Measurements from ENCODE around the gene SAMD8. TPM values are rescaled to one million over a fixed set of nuclear protein-coding genes. Genes with fewer than 3 reads are reported as not detected.

SAMD8 gene
- total RNA-seq, 1 experiment from 2014 or later: 28.1 TPM

DNA sequence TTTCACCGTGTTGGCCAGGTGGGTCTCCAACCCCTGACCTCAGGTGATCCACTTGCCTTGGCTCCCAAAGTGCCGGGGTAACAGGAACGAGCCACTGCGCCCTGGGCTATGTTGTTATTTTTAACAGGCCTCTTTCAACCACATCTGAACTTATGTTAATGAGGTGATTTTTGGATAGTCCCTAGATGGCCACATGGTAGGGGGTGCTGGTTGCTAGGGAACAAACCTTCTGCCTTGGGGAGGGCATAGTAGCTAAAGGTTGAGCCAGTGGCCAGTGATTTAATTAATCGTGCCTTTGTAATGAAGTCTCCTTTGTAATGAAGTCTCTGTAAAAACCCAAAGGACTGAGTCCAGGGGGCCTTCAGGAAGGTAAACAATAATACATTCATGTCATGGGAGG is 115.2 kb downstream of the SAMD8 start:
- H3K4me3 Mint-ChIP-seq (ENCODE audit: unreplicated experiment): peak overlapping the region; percentile 56

DNA sequence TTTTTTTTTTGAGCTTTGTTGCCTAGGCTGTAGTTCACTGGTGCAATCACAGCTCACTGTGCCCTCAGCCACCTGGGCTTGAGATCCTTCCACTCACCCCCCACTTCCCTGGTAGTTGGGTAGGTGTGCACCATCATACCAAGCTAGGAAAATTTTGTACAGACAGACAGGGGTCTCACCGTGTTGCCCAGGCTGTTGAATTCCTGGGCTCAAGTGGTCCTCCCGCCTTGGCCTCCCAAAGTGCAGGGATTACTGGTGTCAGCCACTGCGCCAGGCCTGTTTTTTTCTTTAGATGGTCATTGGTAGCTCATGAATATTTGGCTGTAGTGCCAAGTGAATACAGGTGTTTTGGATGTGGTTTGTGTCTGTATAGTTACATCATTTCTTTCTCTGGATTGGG is 116.8 kb downstream of the SAMD8 start:
- peak overlapping the region; percentile 84 for H3K27ac Mint-ChIP-seq (ENCODE audit: low read depth, unreplicated experiment)
- peaks cover 63% of the 10 kb centered on the region for H3K4me1 Mint-ChIP-seq (ENCODE audit: insufficient read depth, unreplicated experiment)
- peak overlapping the region; percentile 48 for H3K4me3 Mint-ChIP-seq (ENCODE audit: unreplicated experiment)
- H3K36me3 Mint-ChIP-seq (ENCODE audit: insufficient read depth, unreplicated experiment): peaks cover 92% of the 10 kb centered on the region
- BruUV-seq (replicated peaks): no TSS peak
- no peak for TF ChIP-seq CTCF (IDR thresholded peaks at IDR 0.05; ENCODE audit: unreplicated experiment)
- no peaks in the 10 kb centered on the region for H3K9me3 Mint-ChIP-seq (ENCODE audit: unreplicated experiment)
- CTCF ChIA-PET: interaction anchor here (0.6 to 3.0 kb wide), 8 partner anchors 8 to 139 kb away, joined by 3 to 14 read pairs (median 4); partner anchors contain the start of gene COMTD1
- H3K27me3 Mint-ChIP-seq (ENCODE audit: insufficient read depth, unreplicated experiment): no peaks in the 10 kb centered on the region
- POLR2A ChIA-PET: interaction anchor here (0.5 to 15.1 kb wide), 4 partner anchors 17 to 637 kb away, joined by 3 to 615 read pairs (median 19); partner anchors contain the start of gene VDAC2
- intact Hi-C loops (cut with micrococcal nuclease): no loop called here
- no peak for DNase-seq (ENCODE audit: unreplicated experiment)

More for the DNA sequence above, 115.2 kb downstream of the SAMD8 start:
- no TSS peak for BruUV-seq (replicated peaks)
- DNase-seq (ENCODE audit: unreplicated experiment): no peak
- peak overlapping the region; percentile 75 for H3K27ac Mint-ChIP-seq (ENCODE audit: low read depth, unreplicated experiment)
- H3K4me1 Mint-ChIP-seq (ENCODE audit: insufficient read depth, unreplicated experiment): peaks cover 56% of the 10 kb centered on the region
- POLR2A ChIA-PET: interaction anchor here (0.6 to 15.1 kb wide), 5 partner anchors 16 to 84 kb away, joined by 3 to 615 read pairs (median 18); partner anchors contain the start of gene VDAC2
- no peak for TF ChIP-seq CTCF (IDR thresholded peaks at IDR 0.05; ENCODE audit: unreplicated experiment)
- CTCF ChIA-PET: interaction anchor here (0.5 to 4.5 kb wide), 9 partner anchors 9 to 473 kb away, joined by 3 to 36 read pairs (median 4); partner anchors contain the start of gene COMTD1
- H3K9me3 Mint-ChIP-seq (ENCODE audit: unreplicated experiment): no peaks in the 10 kb centered on the region
- H3K27me3 Mint-ChIP-seq (ENCODE audit: insufficient read depth, unreplicated experiment): no peaks in the 10 kb centered on the region
- intact Hi-C loops (cut with micrococcal nuclease): no loop called here
- H3K36me3 Mint-ChIP-seq (ENCODE audit: insufficient read depth, unreplicated experiment): peaks cover 92% of the 10 kb centered on the region

DNA sequence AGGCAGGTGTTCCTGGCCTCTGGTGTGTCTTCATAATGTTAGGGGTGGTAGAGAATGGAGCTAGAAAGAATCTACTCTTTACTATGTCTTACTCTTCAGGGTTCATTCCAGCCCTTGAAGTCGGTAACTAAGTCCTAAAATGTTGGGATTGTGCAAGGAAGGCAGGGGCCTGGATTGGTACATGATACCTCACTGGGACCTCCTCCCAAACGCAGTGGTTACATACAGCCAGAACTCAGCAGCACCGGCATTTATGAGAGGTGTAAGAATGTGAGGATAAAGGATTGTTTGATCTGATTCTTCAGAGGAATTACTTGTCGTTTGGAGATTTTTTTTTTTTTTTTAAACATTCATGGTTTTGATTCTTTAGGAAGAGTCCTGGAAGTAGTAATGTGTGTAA is 117.4 kb downstream of the SAMD8 start:
- POLR2A ChIA-PET: interaction anchor here (1.2 to 15.1 kb wide), 2 partner anchors 18 to 37 kb away, joined by 5 to 615 read pairs; partner anchors contain the start of gene VDAC2
- Mint-ChIP-seq H3K4me3 (ENCODE audit: unreplicated experiment) (peak overlapping the region; percentile 48), H3K27ac (ENCODE audit: low read depth, unreplicated experiment) (peak overlapping the region; percentile 84)

More for the DNA sequence above, 117.4 kb downstream of the SAMD8 start:
- CTCF ChIA-PET: interaction anchor here (0.6 to 3.0 kb wide), 9 partner anchors 7 to 140 kb away, joined by 3 to 14 read pairs (median 4); partner anchors contain the start of gene COMTD1
- no peaks in the 10 kb centered on the region for H3K9me3 Mint-ChIP-seq (ENCODE audit: unreplicated experiment)
- DNase-seq (ENCODE audit: unreplicated experiment): peak; percentile 32
- peaks cover 92% of the 10 kb centered on the region for H3K36me3 Mint-ChIP-seq (ENCODE audit: insufficient read depth, unreplicated experiment)
- no peak for TF ChIP-seq CTCF (IDR thresholded peaks at IDR 0.05; ENCODE audit: unreplicated experiment)
- H3K27me3 Mint-ChIP-seq (ENCODE audit: insufficient read depth, unreplicated experiment): no peaks in the 10 kb centered on the region
- BruUV-seq (replicated peaks): no TSS peak
- H3K4me1 Mint-ChIP-seq (ENCODE audit: insufficient read depth, unreplicated experiment): peaks cover 62% of the 10 kb centered on the region
- intact Hi-C loops (cut with micrococcal nuclease): no loop called here
